OCI-LY7 (cell line): Measurements from ENCODE around the gene ROMO1. TPM values are rescaled to one million over a fixed set of nuclear protein-coding genes. Genes with fewer than 3 reads are reported as not detected.
"Not testable (repeated sequence)": the region's sequence is repeated elsewhere in the genome, so short reads cannot be mapped to it uniquely, and the experiment has no call there.

Source experiments
- BruUV-seq: library from RNA; stranded (reverse); fragments of 400-500 nt; replicated peaks from 2 replicates; lab custom pipeline; 2021; lab: Mats Ljungman, UMichigan
- CTCF ChIA-PET: fragments of 300-600 bp; sonication (Branson Sonifier 250); formaldehyde crosslinking; loops from one replicate; lab custom pipeline; 2022; ENCODE audit warnings: antibody characterized with exemption; ENCODE audit not compliant: unreplicated experiment; lab: Charles Lee
- POLR2A ChIA-PET: fragments of 300-600 bp; sonication (Branson Sonifier 250); formaldehyde crosslinking; loops from one replicate; lab custom pipeline; 2022; ENCODE audit warnings: antibody characterized with exemption; lab: Charles Lee
- DNase-seq: peaks from one replicate; pipeline ENCODE4 v3.0.0-alpha.2; 2015; ENCODE audit warnings: low spot score
- H2AFZ ChIP-seq: fragments of 200-600 bp; sonication (generic), shearing (Covaris generic); 2 replicates; pipeline ENCODE4 v1.6.1; 2014; ENCODE audit warnings: mild to moderate bottlenecking, antibody characterized with exemption, low read length, moderate library complexity
- H3K27ac ChIP-seq: fragments of 200-600 bp; sonication (generic); 2 replicates; pipeline ENCODE4 v1.5.1; 2014; ENCODE audit warnings: mixed run types, low read depth, mild to moderate bottlenecking, moderate library complexity, low read length, inconsistent platforms; ENCODE audit not compliant: poor library complexity, severe bottlenecking
- H3K36me3 ChIP-seq: fragments of 200-600 bp; sonication (generic); 2 replicates; pipeline ENCODE4 v1.6.1; 2014; ENCODE audit warnings: mild to moderate bottlenecking, antibody characterized with exemption, low read length, moderate library complexity, mixed read lengths; ENCODE audit not compliant: insufficient read depth
- H3K4me1 ChIP-seq: fragments of 200-600 bp; sonication (generic); 2 replicates; pipeline ENCODE4 v1.5.1; 2014; ENCODE audit warnings: mild to moderate bottlenecking, low read length; ENCODE audit not compliant: insufficient read depth, poor library complexity, severe bottlenecking
- H3K4me2 ChIP-seq: fragments of 200-600 bp; sonication (generic); 2 replicates; pipeline ENCODE4 v1.6.1; 2014; ENCODE audit warnings: mild to moderate bottlenecking, low read length
- H3K4me3 ChIP-seq: fragments of 200-600 bp; sonication (generic); 2 replicates; pipeline ENCODE4 v1.5.1; 2014; ENCODE audit warnings: mild to moderate bottlenecking, low read depth, low read length; ENCODE audit not compliant: poor library complexity, severe bottlenecking
- H3K79me2 ChIP-seq: fragments of 200-600 bp; sonication (generic); 2 replicates; pipeline ENCODE4 v1.6.1; 2016; ENCODE audit warnings: low read depth, mild to moderate bottlenecking, low read length, moderate library complexity, mixed read lengths; ENCODE audit not compliant: insufficient read depth
- H3K9me2 ChIP-seq: fragments of 200-600 bp; sonication (generic); 2 replicates; pipeline ENCODE4 v1.6.1; 2016; ENCODE audit warnings: mild to moderate bottlenecking, low read length, mixed read lengths; ENCODE audit not compliant: insufficient read depth
- H3K9me3 ChIP-seq: fragments of 200-600 bp; sonication (generic); 2 replicates; pipeline ENCODE4 v1.6.1; 2014; ENCODE audit warnings: mild to moderate bottlenecking, mixed run types, low read length, mixed read lengths
- H4K20me1 ChIP-seq: fragments of 200-600 bp; sonication (generic); 2 replicates; pipeline ENCODE4 v1.6.1; 2014; ENCODE audit warnings: mild to moderate bottlenecking, antibody characterized with exemption, low read length, moderate library complexity, mixed read lengths; ENCODE audit not compliant: insufficient read depth
- CTCF ChIP-seq: fragments of 200-600 bp; sonication (generic); conservative IDR thresholded peaks from 2 replicates; pipeline ENCODE4 v1.5.1; 2014; ENCODE audit warnings: mild to moderate bottlenecking, antibody characterized with exemption, low read length, moderate library complexity, mixed read lengths
- EZH2phosphoT487 ChIP-seq: fragments of 200-600 bp; sonication (generic); IDR thresholded peaks from 2 replicates; pipeline ENCODE4 v1.6.1; 2018; ENCODE audit warnings: low read depth, borderline replicate concordance, mild to moderate bottlenecking, mixed run types, antibody characterized with exemption, low read length, moderate library complexity, mixed read lengths
- intact Hi-C: fragments of 100-400 bp; cut with micrococcal nuclease; formaldehyde crosslinking; loops from one replicate; pipeline ENCODE4 v1.10.0; 2022; ENCODE audit not compliant: unreplicated experiment
- total RNA-seq, 2 experiments: library from RNA; depleted of rRNA in 1 of 2; stranded (reverse); fragments of >200 nt in 1 of 2; shearing (Covaris generic) in 1 of 2; gene quantifications; 2 replicates each; pipeline ENCODE4 v1.2.3, GENCODE V29; 2014 to 2022

ROMO1 gene
- total RNA-seq, 2 experiments from 2014 or later, result 164 to 393 TPM

GRCh38 chr20:35721219-35721618, 22.0 kb downstream of the ROMO1 start:
- ChIA-PET POLR2A (no interaction called here), CTCF (no interaction called here)
- Histone ChIP-seq H3K27ac (no peak overlapping the region), H2AFZ (no peak overlapping the region), H3K36me3 (peaks cover 99% of the 10 kb centered on the region), H3K4me3 (no peak overlapping the region), H3K4me1 (no peaks in the 10 kb centered on the region), H3K4me2 (no peak overlapping the region), H4K20me1 (peaks cover 18% of the 10 kb centered on the region), H3K9me2 (no peaks in the 10 kb centered on the region), H3K9me3 (no peaks in the 10 kb centered on the region), H3K79me2 (peaks cover 93% of the 10 kb centered on the region; the same call in 1 of the 2 replicates)
- intact Hi-C loops, result no loop called here
- no peak for DNase-seq
- no peak for TF ChIP-seq EZH2phosphoT487
- TF ChIP-seq CTCF, result no peak
- BruUV-seq, result no TSS peak

- Histone ChIP-seq H3K27ac (no peak overlapping the region), H3K79me2 (peaks cover 94% of the 10 kb centered on the region; the same call in 1 of the 2 replicates), H3K9me2 (no peaks in the 10 kb centered on the region), H3K36me3 (peaks cover 99% of the 10 kb centered on the region), H3K4me1 (no peaks in the 10 kb centered on the region), H3K4me3 (no peak overlapping the region), H3K4me2 (no peak overlapping the region), H2AFZ (no peak overlapping the region), H4K20me1 (peaks cover 18% of the 10 kb centered on the region), H3K9me3 (no peaks in the 10 kb centered on the region)
- DNase-seq, result no peak
- TF ChIP-seq CTCF, result no peak
- intact Hi-C loops, result no loop called here
- ChIA-PET POLR2A (interaction anchor here (0.9 kb wide), 1 partner anchor 14 kb away, joined by 5 read pairs; no protein-coding TSS in a partner anchor), CTCF (no interaction called here)
- BruUV-seq, result no TSS peak
These were observed 22.4 kb downstream of the ROMO1 start for GRCh38 chr20:35721621-35722020.

GRCh38 chr20:35723275-35723639, 24.1 kb downstream of the ROMO1 start:
- H3K4me1 ChIP-seq, H3K9me2 ChIP-seq, H3K4me3 ChIP-seq, DNase-seq, BruUV-seq, H2AFZ ChIP-seq, CTCF ChIA-PET, POLR2A ChIA-PET, H3K4me2 ChIP-seq, intact Hi-C loops, H3K27ac ChIP-seq, H3K9me3 ChIP-seq: not testable (repeated sequence)
- H3K36me3 ChIP-seq, result peaks cover 98% of the 10 kb centered on the region
- peaks cover 18% of the 10 kb centered on the region for H4K20me1 ChIP-seq
- peaks cover 93% of the 10 kb centered on the region; the same call in 1 of the 2 replicates for H3K79me2 ChIP-seq

- H3K9me3 ChIP-seq, CTCF ChIA-PET, DNase-seq, POLR2A ChIA-PET, intact Hi-C loops, H3K4me1 ChIP-seq, H3K9me2 ChIP-seq, H2AFZ ChIP-seq, BruUV-seq, H3K4me2 ChIP-seq, H3K27ac ChIP-seq, H3K4me3 ChIP-seq: not testable (repeated sequence)
- Histone ChIP-seq H3K36me3 (peaks cover 98% of the 10 kb centered on the region), H3K79me2 (peaks cover 91% of the 10 kb centered on the region; the same call in 1 of the 2 replicates), H4K20me1 (peaks cover 18% of the 10 kb centered on the region)
These were observed 24.6 kb downstream of the ROMO1 start for GRCh38 chr20:35723652-35724320.
